HepG2 (cell line): Measurements from ENCODE around the gene EED. TPM values are rescaled to one million over a fixed set of nuclear protein-coding genes. Genes with fewer than 3 reads are reported as not detected.

Experiments
- BORCS8-MEF2B ChIP-seq: sonication (generic); formaldehyde crosslinking; IDR thresholded peaks from 2 replicates; pipeline ENCODE4 v1.8.0; 2022; ENCODE audit warnings: mild to moderate bottlenecking, missing genetic modification reagents
- BRD4 ChIP-seq: sonication (generic); formaldehyde crosslinking; IDR thresholded peaks from 2 replicates; pipeline ENCODE4 v1.4.0; 2020; ENCODE audit warnings: missing genetic modification reagents
- ELF3 ChIP-seq: IDR thresholded peaks from 2 replicates; pipeline ENCODE4 v1.6.1; 2016; ENCODE audit warnings: missing genetic modification reagents, missing compliant biosample characterization
- ELF4 ChIP-seq: sonication (generic); formaldehyde crosslinking; IDR thresholded peaks from 2 replicates; pipeline ENCODE4 v1.5.0; 2020; ENCODE audit warnings: missing genetic modification reagents, mild to moderate bottlenecking, moderate library complexity, borderline replicate concordance
- HMGXB3 ChIP-seq: sonication (generic); formaldehyde crosslinking; IDR thresholded peaks from 2 replicates; pipeline ENCODE4 v1.4.0; 2020; ENCODE audit warnings: missing genetic modification reagents, borderline replicate concordance
- MXD4 ChIP-seq: IDR thresholded peaks from 2 replicates; pipeline ENCODE4 v1.6.1; 2016; ENCODE audit warnings: mild to moderate bottlenecking, missing biosample characterization, missing genetic modification reagents
- RFX1 ChIP-seq: fragments of 450-650 bp; IDR thresholded peaks from 2 replicates; pipeline ENCODE4 v1.6.1; 2017
- SIN3B ChIP-seq: fragments of 150-350 bp; IDR thresholded peaks from 2 replicates; pipeline ENCODE4 v1.6.1; 2014; ENCODE audit warnings: low read length
- SNAPC5 ChIP-seq: sonication (generic); formaldehyde crosslinking; IDR thresholded peaks from 2 replicates; pipeline ENCODE4 v1.8.1; 2023; ENCODE audit warnings: mild to moderate bottlenecking, missing genetic modification reagents, borderline replicate concordance
- STAT6 ChIP-seq: sonication (generic); formaldehyde crosslinking; IDR thresholded peaks from 2 replicates; pipeline ENCODE4 v1.4.0; 2020; ENCODE audit warnings: missing genetic modification reagents, mild to moderate bottlenecking, borderline replicate concordance
- UBTF ChIP-seq: sonication (generic); formaldehyde crosslinking; IDR thresholded peaks from 2 replicates; pipeline ENCODE4 v1.4.0; 2020; ENCODE audit warnings: mild to moderate bottlenecking, missing genetic modification reagents
- ZBTB14 ChIP-seq: sonication (generic); formaldehyde crosslinking; IDR thresholded peaks from 2 replicates; pipeline ENCODE4 v1.4.0; 2020; ENCODE audit warnings: missing genetic modification reagents
- ZBTB46 ChIP-seq: sonication (generic); formaldehyde crosslinking; IDR thresholded peaks from 2 replicates; pipeline ENCODE4 v1.4.0; 2020; ENCODE audit warnings: mild to moderate bottlenecking, missing genetic modification reagents, borderline replicate concordance
- ZNF121 ChIP-seq: sonication (generic); formaldehyde crosslinking; IDR thresholded peaks from 2 replicates; pipeline ENCODE4 v1.5.0; 2020; ENCODE audit warnings: mild to moderate bottlenecking, missing genetic modification reagents
- ZNF234 ChIP-seq: sonication (generic); formaldehyde crosslinking; conservative IDR thresholded peaks from 2 replicates; pipeline ENCODE4 v1.5.1; 2020; ENCODE audit warnings: mild to moderate bottlenecking, missing genetic modification reagents
- ZNF75D ChIP-seq: sonication (generic); formaldehyde crosslinking; IDR thresholded peaks from 2 replicates; pipeline ENCODE4 v1.8.1; 2023; ENCODE audit warnings: missing genetic modification reagents, mild to moderate bottlenecking, borderline replicate concordance
- polyA plus RNA-seq, 8 experiments: library from polyadenylated mRNA; depleted of rRNA in 3 of 8; stranded (reverse) in 7 of 8; unstranded in 1 of 8; fragments of >200 nt; fragmentation: Illumina TruSeq in 4 of 8; extraction: Trizol in 4 of 8; gene quantifications; 2 replicates each; pipeline versions ENCODE4 v1.2.1 to v1.2.3, GENCODE V29; 2011 to 2016; ENCODE audit warnings: low read depth in 4 of 8, missing spikeins in 1 of 8, mixed read lengths in 1 of 8; ENCODE audit not compliant: insufficient read depth in 1 of 8
- total RNA-seq, 5 experiments: library from RNA; depleted of rRNA; stranded (reverse); fragments of >200 nt; fragmentation: Illumina TruSeq; extraction: Trizol; gene quantifications; 2 replicates each; pipeline ENCODE4 v1.2.3, GENCODE V29; 2016; ENCODE audit warnings: low read depth in 1 of 5

Gene EED
- total and polyA plus RNA-seq, 2 of the 13 experiments (the other 11 are each of a cell fraction or from before 2014, with no cell fraction given) = 11.0 to 28.4 TPM

- no peak for TF ChIP-seq STAT6 (CRISPR knock-in tag)
- no peak for TF ChIP-seq ZNF75D (CRISPR knock-in tag)
- no peak for TF ChIP-seq SNAPC5 (CRISPR knock-in tag)
- no peak for TF ChIP-seq HMGXB3
- no peak for TF ChIP-seq UBTF (CRISPR knock-in tag)
- TF ChIP-seq ZBTB46 (CRISPR knock-in tag) = no peak
- TF ChIP-seq ELF4 (CRISPR knock-in tag) = no peak
- TF ChIP-seq SIN3B = no peak
- TF ChIP-seq ELF3 (CRISPR knock-in tag) = peak; percentile 66
- no peak for TF ChIP-seq ZNF234 (CRISPR knock-in tag)
- no peak for TF ChIP-seq ZBTB14 (CRISPR knock-in tag)
- TF ChIP-seq BORCS8-MEF2B (CRISPR knock-in tag) = no peak
- no peak for TF ChIP-seq ZNF121 (CRISPR knock-in tag)
- no peak for TF ChIP-seq BRD4 (CRISPR knock-in tag)
- peak; percentile 60; the same call in 1 of the 2 replicates for TF ChIP-seq MXD4 (CRISPR knock-in tag)
- no peak for TF ChIP-seq RFX1
Measured at GRCh38 chr11:86209806-86210657, 34.5 kb upstream of the EED start (continued).
